SKM-1 (cell line): ENCODE data around the gene GRIP2.
A peak's percentile ranks its signal among the peaks of the same experiment; 100 is the strongest.

Experiments
- DNase-seq: peaks from one replicate; lab custom pipeline; 2025; ENCODE audit not compliant: unreplicated experiment; lab: John Stamatoyannopoulos, UW

The GRIP2 gene

GRCh38 chr3:14562121-14562890, 22.2 kb upstream of the GRIP2 start:
- DNase-seq, result no peak

GRCh38 chr3:14561051-14561960, 21.2 kb upstream of the GRIP2 start:
- DNase-seq, result no peak

GRCh38 chr3:14560110-14560509, 20.0 kb upstream of the GRIP2 start:
- DNase-seq, result no peak

GRCh38 chr3:14558029-14558428, 17.9 kb upstream of the GRIP2 start:
- DNase-seq, result no peak

GRCh38 chr3:14555835-14556234, 15.7 kb upstream of the GRIP2 start:
- no peak for DNase-seq

GRCh38 chr3:14554715-14555114, 14.6 kb upstream of the GRIP2 start:
- no peak for DNase-seq

- no peak for DNase-seq
Observed at GRCh38 chr3:14553871-14554270, 13.7 kb upstream of the GRIP2 start.

- DNase-seq, result no peak
Observed at GRCh38 chr3:14552717-14553116, 12.6 kb upstream of the GRIP2 start.

- no peak for DNase-seq
Observed at GRCh38 chr3:14552041-14552648, 12.0 kb upstream of the GRIP2 start.

GRCh38 chr3:14550651-14551611, 10.8 kb upstream of the GRIP2 start:
- no peak for DNase-seq

- DNase-seq, result no peak
Observed at GRCh38 chr3:14550181-14550580, 10.0 kb upstream of the GRIP2 start.

GRCh38 chr3:14549256-14549919, 9.2 kb upstream of the GRIP2 start:
- DNase-seq, result peak; percentile 9

GRCh38 chr3:14548321-14548729, 8.2 kb upstream of the GRIP2 start:
- peak; percentile 20 for DNase-seq

- no peak for DNase-seq
Observed at GRCh38 chr3:14547693-14548092, 7.6 kb upstream of the GRIP2 start.

- DNase-seq, result no peak
Observed at GRCh38 chr3:14546041-14546440, 5.9 kb upstream of the GRIP2 start.

- no peak for DNase-seq
Observed at GRCh38 chr3:14545251-14545635, 5.1 kb upstream of the GRIP2 start.

- no peak for DNase-seq
Observed at GRCh38 chr3:14544282-14545250, 4.4 kb upstream of the GRIP2 start.

- no peak for DNase-seq
Observed at GRCh38 chr3:14543446-14543845, 3.3 kb upstream of the GRIP2 start.

GRCh38 chr3:14542656-14543055, 2.5 kb upstream of the GRIP2 start:
- DNase-seq, result no peak
